Ramos (cell line): ENCODE data around the gene RNF39.
"Not testable (repeated sequence)": the region's sequence is repeated elsewhere in the genome, so short reads cannot be mapped to it uniquely, and the experiment has no call there.

Experiments
- in situ Hi-C: fragments of 300-500 bp; cut with MboI; formaldehyde crosslinking; loops from one replicate; pipeline ENCODE4 v1.14.3; 2022; ENCODE audit warnings: low sequenced_read_pairs; ENCODE audit not compliant: unreplicated experiment

RNF39 gene, protein sequence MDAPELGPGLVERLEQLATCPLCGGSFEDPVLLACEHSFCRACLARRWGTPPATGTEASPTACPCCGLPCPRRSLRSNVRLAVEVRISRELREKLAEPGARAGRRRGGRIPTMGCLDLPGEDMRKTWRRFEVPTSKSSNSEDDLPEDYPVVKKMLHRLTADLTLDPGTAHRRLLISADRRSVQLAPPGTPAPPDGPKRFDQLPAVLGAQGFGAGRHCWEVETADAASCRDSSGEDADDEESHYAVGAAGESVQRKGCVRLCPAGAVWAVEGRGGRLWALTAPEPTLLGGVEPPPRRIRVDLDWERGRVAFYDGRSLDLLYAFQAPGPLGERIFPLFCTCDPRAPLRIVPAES

DNA sequence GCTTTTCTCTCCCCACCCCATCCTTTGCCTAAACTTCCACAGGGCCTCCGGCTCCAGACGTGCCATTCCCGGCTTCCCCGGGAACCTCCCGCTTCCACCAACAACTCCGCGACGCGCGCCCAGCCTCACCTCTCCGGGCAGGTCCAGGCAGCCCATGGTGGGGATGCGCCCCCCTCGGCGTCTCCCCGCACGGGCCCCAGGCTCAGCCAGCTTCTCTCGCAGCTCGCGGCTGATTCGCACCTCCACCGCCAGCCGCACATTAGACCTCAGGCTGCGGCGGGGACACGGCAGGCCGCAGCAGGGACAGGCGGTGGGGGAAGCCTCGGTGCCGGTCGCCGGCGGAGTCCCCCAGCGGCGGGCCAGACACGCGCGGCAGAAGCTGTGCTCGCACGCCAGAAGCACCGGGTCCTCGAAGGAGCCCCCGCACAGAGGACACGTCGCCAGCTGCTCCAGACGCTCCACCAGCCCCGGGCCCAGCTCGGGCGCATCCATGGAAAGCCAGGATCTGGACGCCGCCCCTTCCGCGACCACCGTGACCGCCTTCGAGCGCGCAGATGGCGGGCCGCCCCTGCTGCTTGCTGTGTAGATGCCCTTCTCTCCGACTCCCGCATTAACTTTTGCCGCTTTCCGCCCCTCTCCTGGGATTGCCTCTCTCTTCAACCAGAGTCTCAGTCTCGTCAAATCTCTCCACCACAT lies at the start of gene RNF39:
RNF39 (minus strand) TSS at position 676 of the 696 bp plus-strand sequence; CDS start at position 492, 184 bp downstream.
- in situ Hi-C loops = no loop called here

DNA sequence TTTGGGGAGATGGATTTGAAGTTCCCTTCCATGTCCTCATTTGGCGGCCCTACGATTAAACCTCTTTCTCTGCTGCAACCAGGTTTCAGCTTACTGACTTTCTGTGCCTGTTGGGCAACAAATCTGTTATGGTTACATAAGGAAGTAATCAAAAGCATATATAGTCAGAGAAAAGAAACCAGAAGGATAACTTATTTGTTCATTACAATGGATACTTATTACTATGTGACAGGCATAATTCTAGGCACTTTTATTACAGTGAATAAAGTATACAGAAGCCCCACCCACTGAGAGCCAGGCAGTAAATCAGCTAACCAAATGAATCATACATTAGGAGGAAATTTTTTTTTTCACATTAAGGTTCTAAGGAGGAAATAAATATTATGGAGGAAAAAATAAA lies 46.9 kb upstream of the RNF39 start:
- in situ Hi-C loops = no loop called here

DNA sequence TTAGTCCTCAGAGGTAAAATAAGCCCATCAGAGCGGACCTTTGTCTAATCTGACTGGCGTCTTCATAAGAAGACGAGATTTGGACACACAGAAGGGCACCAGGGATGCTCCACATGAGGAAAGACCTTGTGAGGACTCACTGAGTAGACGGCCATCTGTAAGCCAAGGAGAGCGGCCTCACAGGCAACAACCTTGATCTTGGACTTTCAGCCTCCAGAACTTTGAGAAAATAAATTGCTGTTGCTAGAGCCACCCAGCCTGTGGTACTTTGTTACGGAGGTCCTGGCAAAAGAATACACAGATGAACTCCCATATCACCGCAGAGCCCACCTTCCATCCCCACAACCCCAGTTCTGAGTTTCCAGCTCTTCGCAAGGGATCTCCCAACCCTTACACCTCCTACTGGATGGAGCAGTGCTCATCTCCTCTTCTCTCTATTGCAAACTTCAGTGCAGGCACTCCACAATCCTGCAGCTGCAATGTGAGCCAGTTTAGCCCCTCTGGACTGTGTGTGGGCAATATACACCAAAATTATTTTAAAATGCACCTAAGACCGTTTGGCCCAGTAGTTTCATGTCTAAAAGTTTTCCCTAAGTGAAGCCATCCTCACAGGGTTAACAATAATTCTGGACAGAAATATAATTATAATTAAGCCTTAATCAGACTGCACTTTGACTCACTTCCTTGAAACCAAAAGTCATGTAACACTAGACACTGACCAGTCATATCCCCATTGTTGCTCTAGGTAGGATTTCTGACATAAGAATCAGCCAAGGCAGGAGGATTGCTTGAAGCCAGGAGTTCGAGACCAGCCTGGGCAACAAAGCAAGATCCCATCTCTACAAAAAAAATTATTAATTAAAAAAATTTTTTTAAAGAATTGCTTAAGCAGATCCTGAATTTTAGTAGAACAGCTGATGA lies 46.1 kb upstream of the RNF39 start:
- in situ Hi-C loops = no loop called here

DNA sequence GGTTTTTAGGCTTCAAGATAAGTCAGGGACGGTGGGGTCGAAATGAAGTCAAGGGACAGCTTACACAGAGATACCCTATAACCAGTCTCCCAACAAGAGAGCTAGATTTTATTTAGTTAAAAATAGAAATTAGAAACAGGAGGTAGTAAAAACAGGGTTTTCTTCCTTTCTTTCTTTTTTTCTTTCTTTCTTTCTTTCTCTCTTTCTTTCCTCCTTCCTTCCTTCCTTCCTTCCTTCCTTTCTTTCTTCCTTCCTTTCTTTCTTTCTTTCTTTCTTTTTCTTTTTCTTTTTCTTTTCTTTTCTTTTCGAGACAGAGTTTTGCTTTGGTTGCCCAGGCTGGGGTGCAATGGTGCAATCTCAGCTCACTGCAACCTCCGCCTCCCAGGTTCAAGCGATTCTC lies 43.1 kb upstream of the RNF39 start:
- in situ Hi-C loops = not testable (repeated sequence)

DNA sequence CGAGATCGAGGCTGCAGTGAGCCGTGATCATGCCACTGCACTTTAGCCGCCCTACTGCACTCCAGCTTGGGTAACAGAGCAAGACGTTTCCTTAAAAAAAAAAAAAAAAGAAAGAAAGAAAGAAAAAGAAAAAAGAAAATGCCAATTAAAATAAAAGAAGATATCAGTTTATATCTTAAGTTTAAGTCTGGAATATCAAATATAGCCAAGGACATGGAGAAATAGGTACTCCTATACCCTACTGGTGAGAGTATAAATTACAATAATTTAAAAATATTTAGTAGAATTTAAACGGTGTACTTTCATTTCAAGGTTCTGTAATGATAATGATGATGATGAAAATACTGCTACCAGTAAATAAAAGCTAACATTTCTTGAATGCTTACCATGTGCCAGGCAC lies 41.2 kb upstream of the RNF39 start:
- in situ Hi-C loops = no loop called here

DNA sequence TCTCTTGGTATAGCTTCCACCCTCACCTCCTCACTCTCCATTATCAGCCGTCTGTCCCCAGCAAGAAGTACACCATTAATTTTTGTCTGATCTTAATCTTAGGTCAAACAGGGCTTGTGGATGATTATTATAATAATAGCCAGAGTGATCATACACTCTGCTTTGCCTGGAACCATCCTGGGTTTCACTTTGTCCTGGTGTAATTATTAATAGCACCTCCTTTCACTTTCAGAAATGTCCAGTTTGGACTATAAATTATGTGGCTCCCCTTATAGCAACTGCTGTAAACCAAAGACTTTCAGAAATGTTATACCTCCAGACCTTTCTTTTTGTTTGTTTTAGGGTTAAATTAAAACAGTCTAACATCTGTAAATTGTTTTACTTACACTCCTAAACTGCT lies 38.3 kb upstream of the RNF39 start:
- in situ Hi-C loops = no loop called here

DNA sequence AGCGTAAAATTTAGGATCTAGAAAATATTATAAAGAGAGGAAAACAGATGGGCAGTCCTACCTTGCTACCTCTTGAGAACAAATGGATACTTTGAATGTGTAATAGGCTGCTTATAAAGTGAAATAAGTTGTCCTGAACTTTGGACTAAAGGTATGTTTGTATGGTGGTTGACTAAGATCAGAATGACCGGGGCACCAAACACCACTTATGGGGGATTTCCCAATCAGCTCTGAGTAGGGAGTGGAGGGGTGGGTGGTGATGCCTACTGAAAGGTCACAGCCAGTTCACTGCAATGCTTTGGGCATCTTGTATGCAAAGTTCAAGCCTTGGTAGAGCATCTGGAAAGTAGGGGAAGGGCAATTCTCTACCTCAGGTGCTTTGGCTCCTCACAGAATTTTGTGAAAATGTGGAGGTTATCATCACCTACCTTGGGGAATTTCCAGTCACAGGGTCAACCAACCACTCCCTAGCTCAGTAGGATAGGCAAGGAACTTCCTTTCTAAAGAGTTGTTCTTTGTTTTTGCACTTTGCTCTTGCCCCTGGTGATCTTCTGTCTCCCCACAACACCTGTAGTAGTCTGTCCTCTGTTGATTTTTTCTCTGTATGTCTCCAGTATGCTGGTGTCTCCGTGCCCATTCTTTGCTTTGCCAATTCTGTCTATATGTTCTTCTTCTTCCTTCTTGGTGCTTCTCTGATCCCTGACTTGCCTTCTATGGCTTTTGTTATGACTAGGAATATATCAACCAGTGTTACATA lies 37.6 kb upstream of the RNF39 start, which contains the start of gene TRIM31:
TRIM31 (minus strand) TSS at position 88 of the 757 bp plus-strand sequence. CDS start 285 bp downstream, outside the sequence.
- in situ Hi-C loops = no loop called here

DNA sequence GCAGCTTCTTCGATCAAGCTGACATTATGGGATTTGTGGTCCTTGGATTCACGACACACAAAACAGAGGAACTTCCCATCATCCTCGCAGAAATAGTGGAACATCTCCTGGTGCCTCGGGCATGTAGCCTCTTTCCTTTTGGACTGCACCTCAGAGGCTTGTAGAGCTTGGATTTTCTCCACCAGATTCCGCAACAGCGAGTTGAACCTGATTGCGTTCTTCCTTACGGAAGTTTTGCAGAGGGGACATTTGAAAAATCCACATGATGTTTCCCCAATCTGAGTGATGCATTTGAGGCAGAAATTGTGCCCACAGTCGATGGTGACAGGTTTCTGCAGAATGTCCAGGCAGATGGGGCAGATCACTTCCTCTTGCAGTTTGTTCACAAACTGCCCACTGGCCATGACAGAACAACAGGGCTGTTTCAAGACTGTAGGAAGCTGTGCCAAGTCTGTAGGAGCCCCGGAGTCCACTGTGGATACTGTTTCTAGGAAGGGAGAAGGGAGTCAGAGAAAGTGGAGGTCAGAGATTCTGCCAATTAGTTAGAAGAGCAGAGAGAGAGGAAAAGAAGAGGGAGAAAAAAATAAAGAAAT lies 36.9 kb upstream of the RNF39 start:
- in situ Hi-C loops = no loop called here

DNA sequence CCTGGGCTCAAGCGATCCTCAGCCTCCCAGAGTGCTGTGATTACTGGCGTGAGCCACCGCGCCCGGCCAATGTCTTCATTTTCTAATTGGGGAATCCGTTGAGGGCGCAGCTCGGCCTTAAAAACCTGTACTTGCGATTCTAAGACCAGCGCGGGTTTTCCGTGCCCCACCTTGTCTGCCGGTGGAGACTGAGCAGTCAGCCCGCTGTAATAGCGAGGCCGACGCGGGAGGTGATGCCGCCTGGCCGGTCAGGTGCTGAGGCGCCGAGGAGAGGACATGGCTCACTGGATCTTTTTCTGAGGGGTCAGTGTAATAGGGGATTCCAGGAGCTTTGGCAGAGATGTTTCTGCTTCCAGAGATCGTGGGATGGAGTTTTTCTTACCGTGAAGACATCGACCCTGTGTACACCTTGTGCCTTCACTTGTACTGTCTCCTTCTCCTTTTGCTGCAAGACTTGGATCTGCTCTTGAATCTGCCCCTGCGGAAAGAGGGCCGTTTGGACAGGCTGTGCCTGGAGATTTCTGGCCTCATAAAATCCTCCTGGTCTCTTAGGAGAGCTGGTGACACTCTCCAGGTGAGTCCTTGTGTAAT lies 35.8 kb upstream of the RNF39 start:
- in situ Hi-C loops = no loop called here

DNA sequence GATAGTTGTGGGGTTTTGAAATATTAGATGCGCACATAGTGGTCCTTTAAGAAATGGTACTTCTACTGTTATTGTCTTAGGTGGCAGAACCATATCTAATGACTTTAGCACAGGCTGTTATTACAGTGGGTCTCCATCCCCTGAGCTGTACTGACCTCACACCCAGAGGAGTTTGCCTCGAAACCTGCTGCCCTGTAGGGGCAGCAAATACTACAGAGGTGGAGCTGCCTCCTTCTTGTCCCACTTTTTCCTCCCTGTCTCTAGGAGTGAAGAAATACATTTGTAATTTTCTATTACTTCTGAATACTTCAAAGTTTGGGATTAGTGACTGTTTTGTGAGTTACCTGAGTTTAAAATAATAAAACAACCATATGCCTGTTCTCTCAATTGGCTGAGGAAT lies 29.1 kb upstream of the RNF39 start:
- in situ Hi-C loops = no loop called here

DNA sequence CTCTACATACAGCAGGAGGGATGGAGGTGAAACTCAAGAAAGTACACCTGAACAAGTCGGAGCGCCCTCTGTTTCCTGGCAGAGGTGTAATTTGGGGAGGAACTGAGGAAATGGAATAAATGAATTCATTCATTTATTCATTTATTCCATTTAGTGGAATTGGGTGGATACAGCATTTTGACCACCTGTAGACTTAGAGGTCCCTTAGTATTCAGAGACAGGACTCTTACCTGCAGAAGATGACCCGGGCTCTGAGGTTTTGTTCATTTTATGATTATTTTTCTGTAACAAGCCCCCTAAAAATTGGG lies 28.3 kb upstream of the RNF39 start:
- in situ Hi-C loops = no loop called here

DNA sequence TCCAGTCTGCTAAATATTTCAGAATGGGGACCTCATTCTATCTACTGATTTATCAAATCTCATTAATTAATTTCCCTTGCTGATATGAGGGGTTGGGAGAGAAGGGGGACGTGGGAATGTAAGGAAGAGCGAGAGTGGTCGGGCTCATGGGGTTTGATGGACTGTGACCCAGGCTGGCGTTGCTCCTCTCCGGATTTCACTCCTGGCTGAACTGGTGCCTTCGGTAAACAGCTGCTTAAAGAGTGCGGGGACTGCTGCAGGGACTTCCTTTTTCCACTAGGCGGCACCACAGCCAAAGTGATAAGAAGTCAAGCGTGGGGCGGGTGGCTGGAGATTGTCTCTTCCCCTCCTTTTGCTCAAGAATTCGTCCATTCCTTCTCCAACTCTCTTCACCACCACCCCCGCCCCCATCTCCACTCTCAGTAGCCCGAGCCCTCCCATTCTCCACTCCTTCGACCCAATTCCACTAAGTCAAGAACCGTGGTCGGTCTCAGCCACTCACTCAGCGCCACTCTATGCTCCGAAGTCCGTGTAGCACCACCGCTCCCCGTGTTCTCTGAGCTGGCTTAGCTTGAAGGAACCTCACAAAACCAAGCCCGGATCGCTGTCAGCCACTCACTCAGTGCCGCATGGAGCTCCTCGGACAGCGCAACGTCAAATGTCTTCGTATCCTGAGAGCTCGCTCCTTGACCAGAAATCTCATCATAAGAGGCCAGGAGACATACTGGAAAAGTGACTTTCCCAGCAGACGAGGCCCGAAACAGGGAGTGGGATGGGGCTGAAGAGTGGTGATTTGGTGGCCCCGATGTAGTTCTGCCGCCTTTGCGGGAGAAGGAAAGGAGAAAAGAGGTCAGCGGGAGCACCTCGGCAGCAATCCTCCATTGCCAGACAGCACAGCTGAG lies 27.7 kb upstream of the RNF39 start:
- in situ Hi-C loops = no loop called here

DNA sequence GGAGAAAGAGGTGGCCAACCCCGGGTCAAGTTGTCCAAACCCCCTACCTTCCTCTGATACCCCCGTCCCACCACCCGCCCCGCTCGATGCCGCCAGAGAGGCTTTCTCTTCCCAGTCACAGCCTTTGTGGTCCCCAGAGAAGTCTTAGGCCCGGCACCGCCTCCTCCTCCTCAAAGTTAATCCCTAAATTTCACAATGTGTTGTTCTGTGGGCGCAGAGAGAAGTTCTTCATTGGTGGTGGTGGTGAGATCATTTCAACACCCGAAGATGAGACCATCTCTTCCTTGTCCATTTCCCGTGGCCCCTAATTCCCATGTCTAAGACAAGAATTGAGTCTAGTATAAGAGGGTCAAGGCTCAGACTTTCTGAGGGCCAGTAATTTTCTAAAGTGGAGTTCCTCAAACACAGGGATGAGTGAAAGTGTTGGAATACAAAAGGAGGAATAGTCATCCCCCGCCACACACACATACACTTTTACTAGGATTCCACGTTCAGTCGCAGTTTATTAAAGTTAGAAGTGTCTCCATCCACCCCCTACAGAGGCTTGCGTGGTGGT lies 26.9 kb upstream of the RNF39 start:
- in situ Hi-C loops = no loop called here

DNA sequence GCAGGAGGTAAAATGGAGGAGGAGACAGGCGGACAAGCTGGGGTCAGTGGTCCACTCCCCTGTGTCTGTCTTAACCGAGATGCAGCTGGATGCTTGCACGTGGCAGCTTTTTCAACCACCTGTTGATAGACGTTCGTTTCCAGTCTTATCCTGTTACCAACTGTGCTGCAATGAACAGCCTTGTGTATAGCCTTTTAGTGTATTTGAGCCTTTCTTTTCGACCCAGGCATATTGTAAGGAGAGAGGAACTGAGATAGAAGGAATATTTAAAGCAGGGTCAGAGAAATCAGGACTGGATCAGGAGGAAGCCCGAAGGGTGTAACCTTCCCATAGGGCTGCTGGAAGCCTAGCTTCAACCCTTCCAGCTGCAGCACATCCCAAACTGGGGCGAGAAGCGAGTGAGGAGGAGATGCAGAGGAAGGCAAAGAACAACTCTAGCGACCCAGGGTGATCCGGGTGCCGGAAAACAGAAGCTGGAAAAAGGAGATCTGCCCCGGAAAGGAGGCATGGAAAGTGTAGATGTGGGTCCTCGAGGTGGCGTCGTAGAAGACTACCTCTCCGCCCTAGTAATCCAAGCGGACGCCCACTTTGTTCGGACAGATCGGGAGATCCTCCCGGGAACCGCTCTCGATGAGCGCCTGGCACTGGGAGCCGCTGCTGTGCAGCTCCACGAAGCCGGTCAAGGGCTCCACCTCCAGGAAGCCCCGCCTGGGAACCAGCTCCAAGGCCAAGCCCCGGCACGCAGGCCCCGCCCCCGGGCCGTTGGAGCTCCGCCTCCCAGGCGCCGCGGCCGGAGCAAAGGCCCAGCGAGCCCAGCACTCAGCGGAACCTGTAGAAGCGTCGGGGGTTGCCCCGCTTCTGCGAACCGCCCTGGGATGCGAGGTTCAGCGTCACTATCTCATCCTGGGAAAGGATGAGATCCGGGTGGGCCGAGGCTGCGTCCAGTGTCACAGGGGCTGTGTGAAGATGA lies 26.2 kb upstream of the RNF39 start:
- in situ Hi-C loops = no loop called here

DNA sequence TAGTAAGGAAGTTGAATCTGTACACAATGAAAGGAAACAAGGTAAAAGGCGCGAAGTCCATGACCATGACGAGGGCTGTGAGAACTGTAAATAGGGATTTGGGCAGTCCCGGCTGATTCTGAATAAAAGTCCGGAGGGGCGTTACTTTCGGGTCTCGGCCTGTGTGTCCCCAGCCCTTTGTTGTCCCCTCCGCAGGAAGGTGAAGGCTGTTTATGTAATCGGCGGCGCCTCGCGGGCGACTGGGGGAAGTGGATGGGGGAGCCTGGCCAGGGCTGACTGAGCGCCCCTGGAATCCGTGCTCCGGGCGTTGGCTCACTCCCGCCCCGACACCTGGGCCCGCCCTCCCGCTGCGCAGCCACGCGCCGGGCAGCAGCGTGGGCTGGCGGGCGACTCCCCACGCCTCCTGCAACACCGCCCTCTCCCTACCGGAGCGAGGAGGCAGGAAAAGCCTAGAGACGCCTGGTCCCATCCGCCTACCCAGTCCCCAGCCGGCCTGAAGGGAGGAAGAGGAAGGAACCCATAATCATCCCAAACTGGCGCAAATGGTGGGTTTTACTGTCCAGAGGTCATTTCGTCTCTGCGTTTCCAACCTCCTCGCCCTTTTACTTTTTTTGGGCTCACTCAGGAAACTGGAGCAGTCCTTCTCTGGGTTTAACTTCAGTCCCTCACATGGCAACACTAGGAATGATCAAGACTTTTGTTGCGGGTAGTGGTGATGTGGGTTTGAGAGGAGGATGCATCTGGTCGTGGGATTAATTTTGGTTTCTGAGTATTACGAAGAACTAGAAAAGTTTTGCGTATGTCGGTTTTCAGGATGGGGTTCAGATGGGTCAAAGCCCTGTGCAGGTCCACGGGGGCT lies 25.2 kb upstream of the RNF39 start:
- in situ Hi-C loops = no loop called here

DNA sequence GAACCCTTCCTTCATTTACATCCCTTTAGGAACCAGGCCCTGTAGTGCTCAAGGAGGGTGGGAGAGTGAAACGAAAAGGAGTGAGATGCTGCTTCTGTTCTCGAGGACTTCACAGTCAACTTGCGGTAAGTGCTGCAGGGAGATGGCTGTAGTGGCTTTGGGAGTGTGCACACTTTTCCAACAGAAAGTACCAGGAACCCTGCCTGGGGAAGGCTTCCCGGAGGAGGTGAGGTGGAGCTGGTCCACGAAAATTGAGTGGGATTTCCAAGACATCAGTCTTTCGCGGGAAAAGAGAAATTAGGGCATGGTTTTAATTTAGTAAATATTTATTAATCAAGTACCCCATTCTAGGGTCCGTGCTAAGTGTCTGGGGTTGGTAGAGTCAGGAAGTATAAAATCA lies 24.6 kb upstream of the RNF39 start:
- in situ Hi-C loops = no loop called here
